Measurements from ENCODE around the gene PIK3CB. TPM values are rescaled to one million over a fixed set of nuclear protein-coding genes. Genes with fewer than 3 reads are reported as not detected.
"Not testable (repeated sequence)": the region's sequence is repeated elsewhere in the genome, so short reads cannot be mapped to it uniquely, and the experiment has no call there.

Gene PIK3CB
- polyA plus RNA-seq, 6 donors from 2014 or later = 3.0 to 15.2 (median 10.9) TPM

DNA sequence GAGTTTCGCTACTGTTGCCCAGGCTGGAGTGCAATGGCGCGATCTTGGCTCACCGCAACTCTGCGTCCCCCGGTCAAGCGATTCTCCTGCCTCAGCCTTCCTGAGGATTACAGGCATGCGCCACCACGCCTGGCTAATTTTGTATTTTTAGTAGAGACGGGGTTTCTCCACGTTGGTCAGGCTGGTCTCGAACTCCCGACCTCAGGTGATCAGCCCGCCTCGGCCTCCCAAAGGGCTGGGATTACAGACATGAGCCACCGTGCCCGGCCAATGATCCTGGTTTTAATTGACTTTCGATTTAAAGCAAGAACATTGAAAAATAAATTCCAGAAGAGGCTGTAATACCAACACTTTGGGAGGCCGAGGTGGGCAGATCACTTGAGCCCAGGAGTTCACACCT is 1.1 kb upstream of the PIK3CB start:
- peak overlapping the region in 6 of 8 donors; percentile 45 to 97 (median 66) for H3K4me3 Mint-ChIP-seq
- not testable (repeated sequence) for H3K9me3 Mint-ChIP-seq; ATAC-seq (ENCODE audit: low read depth in 2 of 2); H3K36me3 Mint-ChIP-seq; H3K27me3 Mint-ChIP-seq; DNase-seq
- peak overlapping the region in 1 of 6 donors; percentile 90 for H3K27ac Mint-ChIP-seq
- H3K4me1 Mint-ChIP-seq = peaks cover 14 to 22% (median 16%) of the 10 kb centered on the region in 3 donors

DNA sequence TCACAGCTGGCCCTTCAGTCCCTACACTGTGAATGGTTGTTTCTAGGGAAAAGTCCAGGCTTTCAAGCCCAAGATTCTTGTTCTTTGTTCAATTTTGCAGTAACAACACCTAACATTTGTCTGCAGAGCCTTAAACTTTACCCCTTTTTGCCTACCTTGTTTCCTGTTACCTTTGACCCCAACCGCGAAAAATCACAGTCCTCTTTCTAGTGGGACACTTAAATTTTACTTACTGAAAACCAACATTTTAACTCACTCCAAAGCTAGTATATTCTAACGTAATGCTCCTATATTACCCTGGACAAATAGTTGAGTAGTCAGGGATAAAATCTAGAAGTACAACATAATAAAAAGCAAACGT is 649 bp upstream of the PIK3CB start:
- ATAC-seq (ENCODE audit: low read depth in 2 of 2) (no peak), DNase-seq (no peak)
- peak overlapping the region; percentile 27 to 95 (median 92) for H3K27ac Mint-ChIP-seq
- H3K36me3 Mint-ChIP-seq = no peaks in the 10 kb centered on the region
- H3K9me3 Mint-ChIP-seq = no peaks in the 10 kb centered on the region
- peaks cover 14 to 22% (median 17%) of the 10 kb centered on the region in 3 donors for H3K4me1 Mint-ChIP-seq
- peak overlapping the region; percentile 92 to 97 (median 94) for H3K4me3 Mint-ChIP-seq
- no peaks in the 10 kb centered on the region for H3K27me3 Mint-ChIP-seq

DNA sequence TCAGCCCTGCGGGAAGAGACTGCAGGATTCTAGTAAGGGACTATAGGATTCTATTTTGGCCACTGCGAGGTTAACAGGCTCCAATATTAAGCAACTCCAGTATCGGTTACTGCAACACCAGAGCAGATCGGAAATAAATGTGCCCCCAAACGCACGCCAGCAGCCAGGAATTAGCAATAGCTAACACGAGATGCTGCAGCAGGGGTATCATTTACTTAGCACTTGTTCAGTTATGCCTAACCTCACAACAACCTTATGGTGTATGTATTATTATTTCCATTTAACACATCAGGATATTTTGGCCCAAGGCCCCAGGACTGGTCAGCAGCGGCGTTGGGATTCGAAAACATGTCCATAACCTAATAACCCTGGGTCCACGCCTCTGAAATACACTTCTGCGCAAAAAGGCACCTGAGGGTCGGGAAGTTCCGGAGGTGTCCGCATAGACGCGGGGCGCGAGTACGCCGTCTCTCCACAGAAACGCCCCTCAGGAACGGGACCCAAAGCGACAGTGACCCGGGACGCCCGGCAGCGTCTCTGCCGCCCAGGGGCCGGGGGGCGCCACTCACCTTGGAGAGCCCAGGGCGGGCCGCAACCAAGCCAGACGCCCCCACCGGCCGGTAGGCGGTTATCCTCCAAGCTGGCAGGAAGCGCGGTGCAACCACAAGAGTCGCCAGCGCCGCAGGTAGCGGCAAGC is 681 bp downstream of the PIK3CB start:
- no peak for ATAC-seq (ENCODE audit: low read depth in 2 of 2)
- DNase-seq = no peak
- no peaks in the 10 kb centered on the region for H3K9me3 Mint-ChIP-seq
- no peaks in the 10 kb centered on the region for H3K27me3 Mint-ChIP-seq
- peak overlapping the region; percentile 87 to 97 (median 94) for H3K4me3 Mint-ChIP-seq
- H3K36me3 Mint-ChIP-seq = no peaks in the 10 kb centered on the region
- H3K4me1 Mint-ChIP-seq = peaks cover 22 to 25% (median 25%) of the 10 kb centered on the region in 3 donors
- peak overlapping the region in 3 of 6 donors; percentile 11 to 90 (median 70) for H3K27ac Mint-ChIP-seq

DNA sequence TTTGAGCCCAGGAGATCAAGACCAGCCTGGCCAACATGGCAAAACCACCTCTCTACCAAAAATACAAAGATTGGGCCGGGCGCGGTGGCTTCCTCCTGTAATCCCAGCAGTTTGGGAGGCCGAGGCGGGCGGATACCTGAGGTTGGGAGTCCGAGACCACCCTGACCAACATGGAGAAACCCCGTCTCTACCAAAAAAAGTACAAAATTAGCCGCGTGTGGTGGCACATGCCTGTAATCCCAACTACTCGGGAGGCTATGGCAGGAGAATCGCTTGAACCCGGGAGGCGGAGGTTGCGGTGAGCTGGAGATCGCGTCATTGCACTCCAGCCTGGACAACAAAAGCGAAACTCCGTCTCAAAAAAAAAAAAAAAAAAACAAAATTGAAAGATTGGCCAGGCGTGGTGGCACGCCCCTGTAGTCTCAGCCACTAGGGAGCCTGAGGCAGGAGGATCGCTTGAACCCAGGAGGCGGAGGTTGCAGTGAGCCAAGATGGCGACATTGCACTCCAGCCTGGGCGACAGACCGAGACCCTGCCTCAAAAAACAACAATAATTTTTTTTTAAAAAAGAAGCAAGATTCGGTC is 2.2 kb downstream of the PIK3CB start:
- not testable (repeated sequence) for H3K27ac Mint-ChIP-seq; H3K36me3 Mint-ChIP-seq; H3K9me3 Mint-ChIP-seq; H3K27me3 Mint-ChIP-seq; ATAC-seq (ENCODE audit: low read depth in 2 of 2); DNase-seq
- peaks cover 22 to 26% (median 25%) of the 10 kb centered on the region in 3 donors for H3K4me1 Mint-ChIP-seq
- H3K4me3 Mint-ChIP-seq = peak overlapping the region in 5 of 8 donors; percentile 23 to 78 (median 52)

DNA sequence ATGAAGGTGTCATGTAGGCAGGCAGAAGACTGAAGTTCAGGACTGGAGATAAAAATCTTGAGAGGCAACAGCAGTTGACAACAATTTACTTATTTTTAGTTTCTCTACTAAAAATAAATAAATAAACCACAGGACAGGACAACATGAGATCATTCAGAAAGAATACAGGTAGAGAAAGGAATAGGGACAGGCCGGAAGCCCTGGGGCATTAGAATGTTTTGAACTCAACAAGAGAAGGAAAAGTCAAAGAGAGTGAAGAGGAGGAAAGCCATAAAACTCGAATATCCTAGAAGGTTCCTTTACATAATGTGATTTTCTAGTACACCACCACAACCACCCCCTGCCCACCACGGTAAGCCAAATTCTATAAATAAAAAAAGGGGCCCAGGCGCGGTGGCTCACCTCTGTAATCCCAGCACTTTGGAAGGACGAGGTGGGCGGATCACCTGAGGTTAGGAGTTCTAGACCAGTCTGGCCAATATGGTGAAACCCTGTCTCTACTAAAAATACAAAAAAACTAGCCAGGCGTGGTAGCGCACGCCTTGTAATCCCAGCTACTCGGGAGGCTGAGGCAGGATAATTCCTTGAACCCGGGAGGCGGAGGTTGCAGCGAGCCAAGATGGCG is 4.7 kb downstream of the PIK3CB start:
- H3K4me1 Mint-ChIP-seq = peaks cover 17 to 20% (median 19%) of the 10 kb centered on the region in 3 donors
- H3K27ac Mint-ChIP-seq = no peak overlapping the region
- ATAC-seq (ENCODE audit: low read depth in 2 of 2) (no peak), DNase-seq (no peak)
- no peaks in the 10 kb centered on the region for H3K36me3 Mint-ChIP-seq
- H3K27me3 Mint-ChIP-seq = no peaks in the 10 kb centered on the region
- H3K4me3 Mint-ChIP-seq = peak overlapping the region in 2 of 8 donors; percentile 6 to 19
- H3K9me3 Mint-ChIP-seq = no peaks in the 10 kb centered on the region

DNA sequence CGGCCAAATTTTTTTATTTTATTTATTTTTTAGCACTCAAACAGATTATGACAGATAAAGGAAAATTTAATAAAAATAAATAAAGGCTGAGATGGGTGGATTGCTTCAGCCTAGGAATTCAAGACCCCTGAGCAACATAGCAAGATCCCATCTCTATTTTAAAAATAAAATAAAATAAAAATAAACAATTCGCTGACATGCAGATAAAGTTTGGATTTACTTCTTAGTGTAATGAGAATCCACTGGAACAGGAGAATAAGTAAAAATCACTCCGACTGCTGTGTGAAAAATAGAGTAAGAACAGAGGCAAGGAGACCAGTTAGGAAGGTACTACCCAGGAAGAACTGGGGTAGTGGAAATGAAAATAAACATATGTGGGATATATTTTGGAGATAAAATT is 5.6 kb downstream of the PIK3CB start:
- peak overlapping the region in 1 of 8 donors; percentile 19 for H3K4me3 Mint-ChIP-seq
- H3K4me1 Mint-ChIP-seq = peaks cover 15 to 19% (median 18%) of the 10 kb centered on the region in 3 donors
- no peak for ATAC-seq (ENCODE audit: low read depth in 2 of 2)
- no peaks in the 10 kb centered on the region for H3K36me3 Mint-ChIP-seq
- peak overlapping the region in 1 of 6 donors; percentile 14 for H3K27ac Mint-ChIP-seq
- no peak for DNase-seq
- H3K9me3 Mint-ChIP-seq = no peaks in the 10 kb centered on the region
- no peaks in the 10 kb centered on the region for H3K27me3 Mint-ChIP-seq

DNA sequence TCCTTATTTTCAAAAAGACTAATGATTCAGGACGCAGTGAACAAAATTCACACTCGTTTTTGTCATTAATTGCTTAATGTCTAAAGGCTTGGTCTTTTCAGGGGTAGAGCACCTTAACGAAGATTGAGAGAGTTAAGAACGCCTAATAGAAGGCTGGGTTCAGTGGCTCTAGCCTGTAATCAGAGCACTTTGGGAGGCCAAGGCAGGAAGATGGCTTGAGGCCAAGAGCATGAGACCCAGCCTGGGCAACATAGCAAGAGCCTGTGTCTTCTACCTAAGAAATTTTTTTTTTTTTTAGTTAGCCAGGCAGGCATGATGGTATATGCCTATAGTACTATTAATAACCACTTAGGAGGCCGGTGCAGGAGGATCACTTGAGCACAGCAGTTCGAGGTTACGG is 7.5 kb downstream of the PIK3CB start:
- peak overlapping the region in 1 of 6 donors; percentile 69 for H3K27ac Mint-ChIP-seq
- no peak overlapping the region for H3K4me3 Mint-ChIP-seq
- no peaks in the 10 kb centered on the region for H3K36me3 Mint-ChIP-seq
- H3K4me1 Mint-ChIP-seq = peaks cover 5 to 11% (median 10%) of the 10 kb centered on the region in 3 donors
- DNase-seq (no peak), ATAC-seq (ENCODE audit: low read depth in 2 of 2) (no peak)
- H3K27me3 Mint-ChIP-seq = no peaks in the 10 kb centered on the region
- H3K9me3 Mint-ChIP-seq = no peaks in the 10 kb centered on the region

DNA sequence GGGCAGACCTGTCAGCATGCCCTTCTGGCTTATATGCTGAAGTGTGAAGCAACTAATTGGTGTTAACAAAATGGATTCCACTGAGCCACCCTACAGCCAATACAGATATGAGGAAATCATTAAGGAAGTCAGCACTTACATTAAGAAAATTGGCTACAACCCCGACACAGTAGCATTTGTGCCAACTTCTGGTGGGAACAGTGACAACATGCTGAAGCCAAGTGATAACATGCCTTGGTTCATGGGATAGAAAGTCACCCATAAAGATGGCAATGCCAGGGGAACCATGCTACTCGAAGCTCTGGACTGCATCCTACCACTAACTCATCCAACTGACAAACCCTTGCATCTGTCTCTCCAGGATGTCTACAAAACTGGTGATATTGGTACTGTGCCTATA is 9.4 kb downstream of the PIK3CB start:
- no peaks in the 10 kb centered on the region for H3K27me3 Mint-ChIP-seq
- DNase-seq (no peak), ATAC-seq (ENCODE audit: low read depth in 2 of 2) (no peak)
- H3K27ac Mint-ChIP-seq = no peak overlapping the region
- no peak overlapping the region for H3K4me3 Mint-ChIP-seq
- H3K4me1 Mint-ChIP-seq = peaks cover 0 to 11% (median 9%) of the 10 kb centered on the region in 3 donors
- no peaks in the 10 kb centered on the region for H3K36me3 Mint-ChIP-seq
- H3K9me3 Mint-ChIP-seq = no peaks in the 10 kb centered on the region

DNA sequence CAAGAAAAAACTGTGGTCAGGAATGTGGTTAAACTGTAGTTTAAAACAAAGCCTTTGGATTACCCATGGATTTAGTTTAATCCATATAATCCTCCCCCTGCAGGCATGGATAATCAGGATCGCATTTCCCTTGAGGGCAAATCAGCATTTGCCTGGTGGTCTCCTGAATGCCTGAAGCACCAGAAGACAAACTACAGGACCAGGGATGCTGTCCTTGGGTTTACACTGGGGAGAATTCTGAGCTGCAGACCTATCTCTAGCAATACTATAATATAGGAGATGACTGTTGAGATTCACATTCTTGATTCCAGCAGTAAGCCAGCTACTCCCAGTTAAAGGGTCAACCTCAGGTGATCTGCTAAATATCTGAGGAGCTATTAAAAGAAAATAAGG is 10.6 kb downstream of the PIK3CB start:
- DNase-seq (no peak), ATAC-seq (ENCODE audit: low read depth in 2 of 2) (no peak)
- Mint-ChIP-seq H3K4me3 (no peak overlapping the region), H3K36me3 (no peaks in the 10 kb centered on the region), H3K4me1 (peaks cover under 1 to 7% (median 2%) of the 10 kb centered on the region in 3 donors), H3K27ac (peak overlapping the region in 1 of 6 donors; percentile 81), H3K9me3 (no peaks in the 10 kb centered on the region), H3K27me3 (no peaks in the 10 kb centered on the region)

DNA sequence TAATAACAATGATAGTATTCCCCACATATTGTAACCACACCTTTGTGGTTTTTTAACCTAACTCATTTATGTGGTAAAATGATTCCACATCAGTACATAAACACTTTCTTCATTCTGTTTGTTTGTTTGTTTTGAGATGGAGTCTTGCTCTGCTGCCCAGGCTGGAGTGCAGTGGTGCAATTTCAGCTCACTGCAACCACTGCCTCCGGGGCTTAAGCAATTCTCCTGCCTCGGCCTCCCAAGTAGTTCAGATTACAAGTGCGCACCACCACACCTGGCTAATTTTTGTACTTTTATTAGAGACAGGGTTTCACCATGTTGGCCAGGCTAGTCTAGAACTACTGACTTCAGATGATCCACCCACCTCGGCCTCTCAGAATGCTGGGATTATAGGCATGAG is 14.3 kb downstream of the PIK3CB start:
- Mint-ChIP-seq H3K4me1 (peaks cover 8 to 27% (median 14%) of the 10 kb centered on the region in 3 donors), H3K27ac (peak overlapping the region in 1 of 6 donors; percentile 61)
- ATAC-seq (ENCODE audit: low read depth in 2 of 2); H3K27me3 Mint-ChIP-seq; H3K4me3 Mint-ChIP-seq; H3K9me3 Mint-ChIP-seq; H3K36me3 Mint-ChIP-seq; DNase-seq: not testable (repeated sequence)

DNA sequence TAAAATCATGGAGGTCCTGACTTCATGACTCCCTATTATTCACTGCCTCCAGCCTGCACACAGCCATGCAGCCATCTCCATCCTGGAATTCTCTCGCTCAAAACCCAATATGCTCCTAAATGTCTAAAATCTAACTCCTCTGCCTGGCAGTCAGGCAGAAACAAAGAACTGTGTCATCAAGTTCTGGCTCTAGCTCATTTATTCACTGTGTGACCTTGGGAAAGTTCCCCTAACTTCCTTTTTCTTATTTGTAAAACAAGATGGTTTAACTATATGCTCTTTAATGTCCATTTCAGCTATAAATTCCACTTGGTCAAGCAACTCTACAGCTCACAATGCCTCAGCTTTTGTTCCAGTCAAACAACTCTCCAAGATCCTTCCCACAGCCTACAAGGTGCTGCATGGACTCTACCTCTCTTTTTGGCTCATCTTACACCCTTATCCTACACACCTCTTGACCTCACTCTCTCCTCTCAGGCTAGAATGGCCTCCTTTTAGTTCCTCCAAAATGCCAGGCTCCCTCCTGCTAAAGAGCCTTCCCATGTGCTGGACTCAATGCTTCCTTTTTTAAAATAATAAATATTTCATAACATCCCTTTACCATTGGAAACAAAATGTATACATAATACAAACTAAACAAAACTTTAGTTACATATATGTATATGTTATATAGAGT is 16.4 kb downstream of the PIK3CB start:
- peak overlapping the region in 1 of 8 donors; percentile 2 for H3K4me3 Mint-ChIP-seq
- DNase-seq (no peak), ATAC-seq (ENCODE audit: low read depth in 2 of 2) (no peak)
- H3K9me3 Mint-ChIP-seq = peaks cover 0 to 1% (median 0%) of the 10 kb centered on the region in 7 donors
- H3K27ac Mint-ChIP-seq = peak overlapping the region in 4 of 6 donors; percentile 9 to 80 (median 48)
- no peaks in the 10 kb centered on the region for H3K36me3 Mint-ChIP-seq
- H3K27me3 Mint-ChIP-seq = no peaks in the 10 kb centered on the region
- H3K4me1 Mint-ChIP-seq = peaks cover 12 to 39% (median 19%) of the 10 kb centered on the region in 3 donors

DNA sequence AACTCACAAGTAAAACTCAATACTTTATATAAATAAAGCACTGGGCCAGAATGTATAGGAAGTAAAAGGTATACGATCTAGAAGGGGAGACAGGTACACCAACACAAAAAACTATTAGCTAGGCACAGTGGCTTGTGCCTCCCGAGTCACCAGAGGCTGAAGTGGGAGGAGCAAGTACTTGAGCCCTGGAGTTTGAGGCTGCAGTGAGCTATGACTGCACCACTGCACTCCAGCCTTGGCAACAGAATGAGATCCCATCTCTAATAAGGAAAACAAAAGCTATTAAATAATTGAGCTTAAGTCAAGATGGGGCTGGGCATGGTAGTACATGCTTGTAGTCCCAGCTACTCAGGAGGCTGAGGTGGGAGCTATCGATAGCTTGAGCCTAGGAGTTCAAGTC is 17.0 kb downstream of the PIK3CB start:
- H3K36me3 Mint-ChIP-seq = no peaks in the 10 kb centered on the region
- DNase-seq = no peak
- no peak overlapping the region for H3K4me3 Mint-ChIP-seq
- peak overlapping the region in 1 of 6 donors; percentile 9 for H3K27ac Mint-ChIP-seq
- peaks cover 0 to 1% (median 0%) of the 10 kb centered on the region in 7 donors for H3K9me3 Mint-ChIP-seq
- no peaks in the 10 kb centered on the region for H3K27me3 Mint-ChIP-seq
- peaks cover 12 to 39% (median 19%) of the 10 kb centered on the region in 3 donors for H3K4me1 Mint-ChIP-seq
- ATAC-seq (ENCODE audit: low read depth in 2 of 2) = no peak

DNA sequence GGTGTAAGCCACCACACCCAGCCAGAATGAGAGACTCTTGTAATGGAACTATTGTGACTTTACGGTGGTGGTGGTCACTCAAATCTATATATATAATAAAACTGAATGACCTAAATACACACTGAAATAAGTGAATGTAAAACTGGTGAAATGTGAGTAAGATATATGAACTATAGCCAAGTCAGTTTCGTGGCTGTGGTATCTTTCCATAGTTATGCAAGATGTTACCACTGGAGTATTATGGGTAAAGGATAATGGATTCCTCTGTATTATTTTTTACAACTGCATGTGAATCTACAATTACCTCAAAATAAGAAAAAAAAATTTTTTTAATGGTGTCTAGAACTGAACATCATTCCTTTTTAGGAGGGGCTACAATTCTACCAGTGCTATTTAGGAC is 21.9 kb downstream of the PIK3CB start:
- ATAC-seq (ENCODE audit: low read depth in 2 of 2) (no peak), DNase-seq (no peak)
- Mint-ChIP-seq H3K36me3 (no peaks in the 10 kb centered on the region), H3K4me1 (peaks cover 9 to 34% (median 19%) of the 10 kb centered on the region in 3 donors), H3K9me3 (peaks cover 0 to 1% (median 0%) of the 10 kb centered on the region in 7 donors), H3K4me3 (no peak overlapping the region), H3K27ac (peak overlapping the region in 1 of 6 donors; percentile 26), H3K27me3 (no peaks in the 10 kb centered on the region)
